Measurements from ENCODE around the gene SORCS1.

Gene SORCS1

GRCh38 chr10:106672517-106673175 is 491.9 kb downstream of the SORCS1 start:
- Mint-ChIP-seq H3K4me1 (no peaks in the 10 kb centered on the region), H3K27ac (no peak overlapping the region), H3K4me3 (no peak overlapping the region), H3K36me3 (ENCODE audit: low read depth) (no peaks in the 10 kb centered on the region), H3K27me3 (ENCODE audit: low read depth, poor library complexity) (peaks cover 2% of the 10 kb centered on the region), H3K9me3 (no peaks in the 10 kb centered on the region)
- no peak for TF ChIP-seq CTCF (IDR thresholded peaks at IDR 0.05)
- DNase-seq = no peak

GRCh38 chr10:106661767-106662140 is 502.8 kb downstream of the SORCS1 start:
- Mint-ChIP-seq H3K9me3 (peaks cover 4% of the 10 kb centered on the region), H3K4me1 (no peaks in the 10 kb centered on the region), H3K4me3 (no peak overlapping the region), H3K27me3 (ENCODE audit: low read depth, poor library complexity) (peaks cover 3% of the 10 kb centered on the region), H3K27ac (no peak overlapping the region), H3K36me3 (ENCODE audit: low read depth) (no peaks in the 10 kb centered on the region)
- no peak for DNase-seq
- no peak for TF ChIP-seq CTCF (IDR thresholded peaks at IDR 0.05)

- Mint-ChIP-seq H3K4me3 (no peak overlapping the region), H3K4me1 (no peaks in the 10 kb centered on the region), H3K36me3 (ENCODE audit: low read depth) (no peaks in the 10 kb centered on the region), H3K27me3 (ENCODE audit: low read depth, poor library complexity) (peaks cover 3% of the 10 kb centered on the region), H3K27ac (no peak overlapping the region), H3K9me3 (peaks cover 4% of the 10 kb centered on the region)
- no peak for DNase-seq
- no peak for TF ChIP-seq CTCF (IDR thresholded peaks at IDR 0.05)
Observed at GRCh38 chr10:106661133-106661766, 503.3 kb downstream of the SORCS1 start.

- Mint-ChIP-seq H3K4me1 (no peaks in the 10 kb centered on the region), H3K27ac (no peak overlapping the region), H3K27me3 (ENCODE audit: low read depth, poor library complexity) (peaks cover 3% of the 10 kb centered on the region), H3K36me3 (ENCODE audit: low read depth) (no peaks in the 10 kb centered on the region), H3K4me3 (no peak overlapping the region), H3K9me3 (peaks cover 4% of the 10 kb centered on the region)
- no peak for DNase-seq
- TF ChIP-seq CTCF (IDR thresholded peaks at IDR 0.05) = no peak
Observed at GRCh38 chr10:106660550-106660949, 504.0 kb downstream of the SORCS1 start.

GRCh38 chr10:106655636-106656035 is 508.9 kb downstream of the SORCS1 start:
- Mint-ChIP-seq H3K36me3 (ENCODE audit: low read depth) (no peaks in the 10 kb centered on the region), H3K27me3 (ENCODE audit: low read depth, poor library complexity) (peaks cover 3% of the 10 kb centered on the region), H3K4me3 (no peak overlapping the region), H3K27ac (no peak overlapping the region), H3K4me1 (no peaks in the 10 kb centered on the region), H3K9me3 (no peaks in the 10 kb centered on the region)
- no peak for DNase-seq
- no peak for TF ChIP-seq CTCF (IDR thresholded peaks at IDR 0.05)

- DNase-seq = no peak
- Mint-ChIP-seq H3K4me1 (no peaks in the 10 kb centered on the region), H3K4me3 (no peak overlapping the region), H3K36me3 (ENCODE audit: low read depth) (no peaks in the 10 kb centered on the region), H3K9me3 (no peaks in the 10 kb centered on the region), H3K27ac (no peak overlapping the region), H3K27me3 (ENCODE audit: low read depth, poor library complexity) (peaks cover 3% of the 10 kb centered on the region)
- no peak for TF ChIP-seq CTCF (IDR thresholded peaks at IDR 0.05)
Observed at GRCh38 chr10:106655165-106655564, 509.3 kb downstream of the SORCS1 start.
